ENCODE results near the gene SPANXB1. TPM values are rescaled to one million over a fixed set of nuclear protein-coding genes. Genes with fewer than 3 reads are reported as not detected.

The SPANXB1 gene
- not detected in 2 replicates for total RNA-seq

GRCh38 chrX:141002568-141002967 is at the start of gene SPANXB1:
Gene SPANXB1 (plus strand): TSS chrX:141002594. CDS start chrX:141002694, 100 bp downstream.

Other genes with a start within 250 kb of the SPANXB1 start
- gene LDOC1, start 174.5 kb downstream of the SPANXB1 start, total RNA-seq = 13.3 and 16.7 TPM in 2 replicates
- not detected in 2 replicates for gene SPANXC, start 239.9 kb downstream of the SPANXB1 start, total RNA-seq

All from epithelial cell of alveolus of lung (primary cell).